ENCODE data around the gene PWWP2A.

DNA sequence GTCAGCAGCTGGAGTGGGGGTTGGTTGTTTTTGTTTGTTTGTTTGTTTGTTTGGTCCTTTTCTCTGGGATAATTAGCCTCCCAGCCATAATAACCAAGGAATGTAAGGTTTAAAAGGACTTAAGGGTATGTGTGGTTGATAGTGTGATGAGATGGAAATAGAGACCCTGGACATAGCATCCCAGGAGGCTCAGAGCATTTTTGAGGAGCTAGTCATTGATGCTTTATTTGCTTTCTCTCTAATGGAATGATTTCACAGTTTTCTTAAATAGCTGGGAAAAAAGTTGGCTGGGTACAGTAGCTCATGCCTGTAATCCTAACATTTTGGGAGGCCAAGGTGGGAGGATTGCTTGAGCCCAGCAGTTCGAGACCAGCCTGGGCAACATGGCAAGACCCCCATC, 65.2 kb downstream of the PWWP2A start:
- TF ChIP-seq, protein P1, sequence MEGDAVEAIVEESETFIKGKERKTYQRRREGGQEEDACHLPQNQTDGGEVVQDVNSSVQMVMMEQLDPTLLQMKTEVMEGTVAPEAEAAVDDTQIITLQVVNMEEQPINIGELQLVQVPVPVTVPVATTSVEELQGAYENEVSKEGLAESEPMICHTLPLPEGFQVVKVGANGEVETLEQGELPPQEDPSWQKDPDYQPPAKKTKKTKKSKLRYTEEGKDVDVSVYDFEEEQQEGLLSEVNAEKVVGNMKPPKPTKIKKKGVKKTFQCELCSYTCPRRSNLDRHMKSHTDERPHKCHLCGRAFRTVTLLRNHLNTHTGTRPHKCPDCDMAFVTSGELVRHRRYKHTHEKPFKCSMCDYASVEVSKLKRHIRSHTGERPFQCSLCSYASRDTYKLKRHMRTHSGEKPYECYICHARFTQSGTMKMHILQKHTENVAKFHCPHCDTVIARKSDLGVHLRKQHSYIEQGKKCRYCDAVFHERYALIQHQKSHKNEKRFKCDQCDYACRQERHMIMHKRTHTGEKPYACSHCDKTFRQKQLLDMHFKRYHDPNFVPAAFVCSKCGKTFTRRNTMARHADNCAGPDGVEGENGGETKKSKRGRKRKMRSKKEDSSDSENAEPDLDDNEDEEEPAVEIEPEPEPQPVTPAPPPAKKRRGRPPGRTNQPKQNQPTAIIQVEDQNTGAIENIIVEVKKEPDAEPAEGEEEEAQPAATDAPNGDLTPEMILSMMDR (IDR thresholded peaks at IDR 0.05), result no peak
- no peak for TF ChIP-seq POLR2AphosphoS5 (IDR thresholded peaks at IDR 0.05)
